Measurements from ENCODE around the gene OPALIN.
A peak's percentile ranks its signal among the peaks of the same experiment; 100 is the strongest.

Gene OPALIN, protein sequence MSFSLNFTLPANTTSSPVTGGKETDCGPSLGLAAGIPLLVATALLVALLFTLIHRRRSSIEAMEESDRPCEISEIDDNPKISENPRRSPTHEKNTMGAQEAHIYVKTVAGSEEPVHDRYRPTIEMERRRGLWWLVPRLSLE

GRCh38 chr10:96358851-96359540, at the start of gene OPALIN:
TSS of gene OPALIN (minus strand) at chr10:96359002. CDS start at chr10:96358896, 106 bp downstream.
- no peak for DNase-seq

DNA sequence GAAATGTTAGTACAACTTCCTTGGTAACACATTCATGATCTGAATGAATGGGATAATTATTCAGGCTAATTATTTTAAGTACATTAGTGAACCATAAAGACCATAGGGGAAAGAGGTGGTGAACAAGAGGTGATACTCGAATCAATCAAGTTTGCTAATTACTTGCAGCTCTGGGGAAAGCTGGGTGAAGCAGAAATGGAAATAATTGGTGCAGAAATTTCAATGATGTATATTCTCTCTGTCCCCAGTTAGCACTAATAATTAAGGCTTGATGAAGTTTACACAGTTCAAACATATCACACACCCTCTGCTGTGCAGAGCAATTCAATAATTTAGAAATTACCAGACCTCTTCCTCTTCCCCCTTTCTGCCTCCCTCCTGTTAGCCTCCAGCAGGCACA, 49.4 kb upstream of the OPALIN start:
- no peak for DNase-seq

- DNase-seq, result no peak
Observed at GRCh38 chr10:96407560-96408069, 48.8 kb upstream of the OPALIN start.

DNA sequence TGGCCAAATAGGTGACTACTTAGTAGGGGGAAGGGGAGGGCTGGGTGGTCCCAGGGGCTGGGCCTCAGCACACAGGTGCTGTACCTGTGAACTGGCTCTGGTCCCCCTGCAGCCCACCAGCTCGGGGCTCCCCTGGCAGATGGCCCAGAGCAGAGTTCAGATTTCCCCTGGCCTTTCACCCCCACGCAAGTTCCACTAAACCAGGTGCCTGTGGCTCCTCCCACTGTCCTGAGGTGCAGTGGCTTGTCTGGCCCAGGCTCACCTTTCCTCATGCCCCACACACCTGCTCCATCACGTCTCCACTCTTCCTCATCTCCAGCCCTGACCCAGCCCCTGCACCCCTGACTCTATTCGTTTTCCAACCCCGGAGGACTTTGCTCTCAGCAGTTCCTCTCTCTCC, 47.3 kb upstream of the OPALIN start:
- DNase-seq, result no peak

GRCh38 chr10:96402417-96403305, 43.9 kb upstream of the OPALIN start:
- no peak for DNase-seq

GRCh38 chr10:96401036-96401435, 42.2 kb upstream of the OPALIN start:
- no peak for DNase-seq

DNA sequence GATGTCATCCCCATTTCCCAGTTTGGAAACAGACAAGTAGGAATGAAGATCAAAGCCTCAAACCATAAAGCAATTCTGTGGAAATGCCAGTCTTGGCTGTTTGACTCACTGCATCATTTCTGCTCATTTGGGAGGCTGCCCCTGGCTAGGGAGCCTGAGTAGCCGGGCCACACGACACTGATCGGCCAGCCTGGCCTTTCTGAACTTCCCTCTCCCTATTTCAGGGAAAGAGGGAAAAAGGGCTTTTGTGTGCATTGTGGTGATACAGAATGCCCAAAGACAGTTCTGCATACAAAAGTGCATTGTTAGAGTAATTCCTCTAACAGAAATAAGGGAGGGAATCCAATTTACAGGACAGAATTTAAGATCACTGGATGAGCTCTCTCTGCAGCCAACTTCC, 41.7 kb upstream of the OPALIN start:
- no peak for DNase-seq

- DNase-seq, result no peak
Observed at GRCh38 chr10:96397902-96398301, 39.1 kb upstream of the OPALIN start.

DNA sequence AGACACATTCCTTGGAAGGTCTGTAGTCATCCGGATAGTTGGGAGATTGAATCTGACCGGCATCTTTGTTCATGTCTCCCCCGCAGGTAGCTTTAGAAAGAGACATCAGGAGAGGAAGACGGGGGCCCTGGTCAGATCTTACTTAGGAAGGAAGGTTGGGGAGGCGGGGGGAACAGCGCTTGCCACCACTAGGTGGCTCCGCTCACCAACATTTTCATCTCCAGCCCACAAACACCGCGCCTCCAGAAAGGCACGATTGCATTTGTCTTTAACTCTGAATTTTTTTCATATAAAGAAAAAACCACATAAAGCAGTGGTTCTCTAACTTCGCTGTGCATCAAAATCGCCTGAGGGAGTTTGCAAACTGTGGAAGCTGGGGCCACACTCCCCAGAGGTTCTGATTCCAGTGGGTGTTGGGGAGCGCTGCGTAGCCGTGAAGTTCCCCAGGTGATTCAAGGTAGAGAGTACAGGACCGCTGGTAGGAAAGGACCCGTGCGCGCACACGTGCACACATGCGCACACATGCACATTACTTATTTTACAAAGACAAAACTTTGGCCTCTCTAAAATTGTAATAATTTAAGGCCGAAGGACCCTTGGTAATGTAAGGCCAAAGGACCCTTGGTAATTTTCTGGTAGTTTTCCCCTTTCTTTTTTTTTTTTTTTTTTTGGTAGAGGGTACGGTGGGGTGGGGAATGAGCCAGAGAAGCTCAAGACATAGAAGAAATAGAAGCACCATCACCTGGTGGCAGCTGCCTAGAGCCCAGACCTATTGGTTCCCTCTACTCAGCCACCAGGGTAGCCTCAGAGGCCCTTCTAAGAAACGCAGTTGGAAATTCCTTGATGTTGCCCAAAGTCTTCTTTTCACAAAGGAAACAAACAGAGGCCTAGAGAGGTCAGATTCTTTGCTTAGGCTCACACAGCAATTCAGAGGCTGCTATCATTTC, 37.4 kb upstream of the OPALIN start:
- DNase-seq, result peak; percentile 85

DNA sequence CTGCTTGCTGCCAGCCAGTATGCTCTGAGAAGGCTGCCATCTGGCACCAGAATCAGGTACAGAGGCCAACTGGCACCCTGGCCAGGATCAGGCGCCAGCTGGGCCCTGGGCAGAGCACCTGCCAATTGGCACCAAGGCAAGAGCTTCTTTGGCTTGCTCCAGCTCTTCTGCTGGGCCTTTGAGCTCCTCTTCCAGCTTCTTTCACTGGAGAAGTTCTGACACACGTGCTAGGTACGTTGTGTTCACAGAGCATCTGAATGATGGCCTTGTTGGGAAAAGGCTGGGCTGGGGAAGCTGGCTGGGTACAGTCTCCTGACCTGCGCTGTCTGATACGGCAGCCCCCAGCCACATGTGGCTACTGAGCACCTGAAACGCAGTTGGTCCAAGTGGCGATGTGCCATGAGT, 31.7 kb upstream of the OPALIN start:
- peak; percentile 49 for DNase-seq

DNA sequence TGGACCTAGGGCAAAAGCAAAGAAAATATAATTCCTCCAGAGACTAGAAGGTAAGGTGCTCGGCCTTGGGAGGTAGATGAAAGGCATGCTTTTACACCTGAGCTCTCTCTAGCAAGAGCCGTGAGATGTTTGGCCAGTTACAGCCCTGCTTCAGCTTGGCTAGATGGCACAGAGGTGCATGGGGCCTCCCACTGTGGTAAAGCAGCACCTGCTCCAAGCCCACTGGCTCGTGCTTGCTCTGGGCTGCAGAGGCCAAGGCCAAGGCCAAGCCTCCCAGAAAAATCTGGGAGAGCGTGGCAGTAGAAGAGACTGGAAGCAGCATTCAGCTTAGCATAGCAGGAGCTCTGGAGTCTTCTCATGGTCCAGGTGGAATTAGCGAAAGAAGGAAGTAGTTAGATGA, 31.0 kb upstream of the OPALIN start:
- DNase-seq, result peak; percentile 57

DNA sequence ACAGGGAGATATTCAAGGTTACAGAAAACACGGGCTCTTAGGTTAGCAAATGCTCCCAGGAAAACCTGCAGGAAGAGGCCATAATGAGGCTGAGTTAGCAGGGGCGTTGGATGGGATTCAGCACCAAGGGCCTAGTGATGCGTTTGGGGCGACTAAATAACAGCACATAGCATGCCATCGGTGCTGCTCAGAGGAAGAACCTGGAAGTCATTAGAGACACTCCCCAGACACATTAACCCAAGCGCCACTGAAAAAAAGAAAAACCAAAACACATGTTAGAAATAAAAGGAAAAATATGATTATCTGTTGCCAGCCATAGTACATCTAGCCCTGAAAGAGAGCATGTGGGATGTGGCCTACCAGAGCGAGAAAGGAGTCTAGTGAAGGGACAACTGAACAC, 28.8 kb upstream of the OPALIN start:
- DNase-seq, result no peak

- peak; percentile 44 for DNase-seq
Observed at GRCh38 chr10:96387161-96387560, 28.4 kb upstream of the OPALIN start.

DNA sequence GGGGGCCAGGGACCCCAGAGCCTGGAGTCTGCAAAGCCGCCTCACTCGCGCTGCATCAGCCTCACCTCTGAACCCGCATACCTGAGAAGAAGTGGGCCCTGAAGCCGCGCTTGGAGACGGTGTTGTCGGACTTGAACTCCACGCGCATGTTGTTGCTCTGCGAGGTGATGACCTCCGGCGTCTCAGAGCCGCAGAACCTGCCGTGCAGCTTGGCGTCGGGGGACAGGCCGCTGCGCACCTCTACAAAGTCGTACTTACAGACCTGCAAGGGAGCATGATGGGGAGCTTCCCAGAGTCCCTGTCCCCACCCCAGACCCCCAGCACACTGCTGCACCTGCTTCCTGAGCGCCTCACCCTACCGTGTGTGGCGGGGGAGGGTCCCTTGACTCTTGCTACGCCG, 25.7 kb upstream of the OPALIN start:
- DNase-seq, result peak; percentile 21

GRCh38 chr10:96380821-96381220, 22.0 kb upstream of the OPALIN start:
- DNase-seq, result peak; percentile 93

- no peak for DNase-seq
Observed at GRCh38 chr10:96379758-96380157, 21.0 kb upstream of the OPALIN start.

- DNase-seq, result no peak
Observed at GRCh38 chr10:96378741-96379140, 19.9 kb upstream of the OPALIN start.

- no peak for DNase-seq
Observed at GRCh38 chr10:96377816-96378294, 19.1 kb upstream of the OPALIN start.

GRCh38 chr10:96376483-96376882, 17.7 kb upstream of the OPALIN start:
- no peak for DNase-seq

DNA sequence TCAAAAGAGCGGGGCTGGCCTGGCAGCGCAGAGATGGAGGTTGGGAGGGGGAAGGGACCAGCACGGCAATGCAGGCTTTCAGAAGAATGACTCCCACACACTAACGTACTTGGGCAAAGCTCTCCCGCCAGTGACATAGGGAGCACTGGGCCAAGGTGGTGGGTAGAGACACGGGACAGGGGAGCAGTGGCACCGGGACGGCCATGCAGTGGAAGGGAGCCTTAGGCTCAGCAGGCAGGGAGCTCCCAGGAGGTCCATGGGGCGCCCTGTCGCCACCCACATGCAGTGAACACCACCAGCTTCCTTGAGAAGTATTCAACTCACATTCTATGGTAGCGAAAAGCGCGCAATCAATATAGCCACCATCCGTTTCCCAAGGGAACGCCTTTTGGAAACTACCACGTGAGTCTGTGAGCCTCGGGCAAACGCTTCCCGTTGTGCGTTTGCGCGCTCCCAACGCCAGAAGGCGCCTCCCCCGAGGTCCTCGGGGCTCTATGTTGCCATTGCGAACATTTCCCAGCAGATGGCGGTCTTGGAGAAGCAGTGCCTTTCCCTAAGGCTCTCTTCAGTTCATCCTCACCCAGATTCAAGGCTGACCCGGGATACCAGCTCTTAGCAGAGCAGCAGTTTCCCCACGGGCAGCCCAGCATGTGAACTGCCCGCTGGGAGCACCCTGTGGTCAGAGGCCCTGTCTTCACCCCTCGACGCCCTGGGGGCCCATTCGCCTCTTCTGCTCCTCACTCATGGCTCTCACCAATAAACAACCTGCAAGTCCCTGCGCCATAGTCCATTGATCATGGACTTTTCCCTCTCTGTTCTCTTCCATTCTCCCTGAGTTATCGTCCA, 16.4 kb upstream of the OPALIN start:
- peak; percentile 96 for DNase-seq

DNA sequence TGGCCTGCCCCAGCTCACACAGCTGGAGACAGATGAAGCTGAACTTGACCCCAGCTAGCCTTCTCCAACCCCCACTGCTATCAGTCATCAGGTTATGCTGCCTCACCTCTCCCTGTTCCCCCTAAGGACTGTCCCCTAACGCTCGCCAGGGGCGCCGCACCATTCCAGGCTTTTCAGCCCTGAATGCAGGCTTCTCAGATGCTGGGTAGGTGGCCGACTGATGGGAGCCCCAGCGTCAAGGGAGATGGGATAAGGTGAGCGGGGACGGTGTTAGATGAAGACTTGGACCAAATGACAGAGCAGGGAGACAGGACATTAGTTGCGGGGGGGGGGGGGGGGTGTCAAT, 15.8 kb upstream of the OPALIN start:
- peak; percentile 45 for DNase-seq

- no peak for DNase-seq
Observed at GRCh38 chr10:96374004-96374403, 15.2 kb upstream of the OPALIN start.

All from DMS53 (cell line).